K562 (cell line): Measurements from ENCODE around the gene KCNQ4. TPM values are rescaled to one million over a fixed set of nuclear protein-coding genes. Genes with fewer than 3 reads are reported as not detected.
A peak's percentile ranks its signal among the peaks of the same experiment; 100 is the strongest.

Source experiments
- ATAC-seq: fragments of 200-7000 bp; cut with Tn5 transposase; 3 replicates; pipeline ENCODE4 v1.9.1; 2020; ENCODE audit warnings: moderate library complexity
- BruUV-seq: library from RNA; stranded (reverse); fragments of 400-500 nt; replicated peaks from 2 replicates; lab custom pipeline; 2021; lab: Mats Ljungman, UMichigan
- CTCF ChIA-PET: fragments of 300-600 bp; formaldehyde crosslinking; extraction: SDS; loops from one replicate; lab custom pipeline; 2021; ENCODE audit warnings: low intra/inter-chr PET ratio; lab: Yijun Ruan, JAX
- POLR2A ChIA-PET: fragments of 300-600, 350-650 bp; sonication (Branson Sonifier 250); formaldehyde crosslinking; extraction: SDS; loops from one replicate; lab custom pipeline; 2021; ENCODE audit warnings: antibody characterized with exemption, inconsistent platforms; lab: Yijun Ruan, JAX
- DNase-seq, 4 experiments: peaks; one replicate each; pipeline versions ENCODE4 v3.0.0 to v3.0.0-alpha.2; 2011 to 2018; ENCODE audit warnings: low spot score in 3 of 4, mixed read lengths in 3 of 4; ENCODE audit errors: extremely low read depth in 1 of 4
- FAIRE-seq: peaks from 2 replicates; lab custom pipeline; 2011; peaks lifted over from hg19 to GRCh38; lab: Jason Lieb, UNC
- H2AFZ ChIP-seq: 2 replicates; pipeline ENCODE4 v1.6.0; 2011; ENCODE audit warnings: low read depth, low read length, control low read depth, inconsistent platforms
- H3K27ac ChIP-seq: fragments of 200-600 bp; 3 replicates; pipeline ENCODE4 v1.8.0; 2011; ENCODE audit warnings: low read depth, mild to moderate bottlenecking, control low read depth, inconsistent platforms, low read length, moderate library complexity, mixed read lengths; ENCODE audit errors: extremely low read depth
- H3K27me3 ChIP-seq, 2 experiments: fragments of 300-600 bp in 1 of 2; 2 replicates in 1 of 2; 3 replicates in 1 of 2; pipeline versions ENCODE4 v1.6.0 to v1.8.0; 2011; ENCODE audit warnings: inconsistent platforms in 2 of 2, low read length in 2 of 2, mild to moderate bottlenecking in 1 of 2, mixed read lengths in 1 of 2, moderate library complexity in 1 of 2; ENCODE audit not compliant: control insufficient read depth in 2 of 2, insufficient read depth in 2 of 2
- H3K36me3 ChIP-seq: fragments of 300-600 bp; 3 replicates; pipeline ENCODE4 v1.8.0; 2011; ENCODE audit warnings: mild to moderate bottlenecking, low read length, inconsistent platforms; ENCODE audit not compliant: control insufficient read depth, insufficient read depth
- H3K4me1 ChIP-seq, 2 experiments: fragments of 200-600 bp in 1 of 2; replicated peaks in 1 of 2; 2 replicates in 1 of 2; 3 replicates in 1 of 2; pipeline versions ENCODE4 v1.5.1 to v1.8.0; 2011; ENCODE audit warnings: inconsistent platforms in 2 of 2, low read length in 2 of 2, mild to moderate bottlenecking in 1 of 2, mixed read lengths in 1 of 2, moderate library complexity in 1 of 2; ENCODE audit not compliant: control insufficient read depth in 2 of 2, insufficient read depth in 2 of 2
- H3K4me2 ChIP-seq: 2 replicates; pipeline ENCODE4 v1.6.1; 2011; ENCODE audit warnings: low read length, control low read depth, inconsistent platforms, mixed read lengths; ENCODE audit not compliant: insufficient read depth
- H3K4me3 ChIP-seq: fragments of 200-600 bp; sonication (generic), shearing (Covaris generic); 2 replicates; pipeline ENCODE4 v1.5.1; 2016; ENCODE audit warnings: control low read depth, inconsistent platforms
- H3K79me2 ChIP-seq: fragments of 200-600 bp; 3 replicates; pipeline ENCODE4 v1.8.0; 2011; ENCODE audit warnings: low read length, inconsistent platforms; ENCODE audit not compliant: control insufficient read depth, insufficient read depth
- H3K9ac ChIP-seq, 2 experiments: 2 replicates each; pipeline versions ENCODE4 v1.6.0 to v1.6.1; 2011; ENCODE audit warnings: low read depth in 2 of 2, low read length in 2 of 2, control low read depth in 1 of 2, inconsistent platforms in 1 of 2, mild to moderate bottlenecking in 1 of 2, mixed read lengths in 1 of 2; ENCODE audit not compliant: insufficient read depth in 1 of 2
- H3K9me1 ChIP-seq: one replicate; pipeline ENCODE4 v1.6.0; 2011; ENCODE audit warnings: inconsistent platforms, mild to moderate bottlenecking, low read length, moderate library complexity; ENCODE audit not compliant: control insufficient read depth, insufficient read depth
- H3K9me3 ChIP-seq: replicated peaks from 2 replicates; pipeline ENCODE4 v1.5.1; 2011; ENCODE audit warnings: low read depth, low read length, inconsistent platforms; ENCODE audit not compliant: control insufficient read depth, insufficient read depth
- H4K20me1 ChIP-seq: replicated peaks from 2 replicates; pipeline ENCODE4 v1.6.1; 2011; ENCODE audit warnings: low read length, inconsistent platforms, mixed read lengths; ENCODE audit not compliant: control insufficient read depth, insufficient read depth
- KAT7 ChIP-seq: sonication (generic); formaldehyde crosslinking; IDR thresholded peaks from 2 replicates; pipeline ENCODE4 v1.8.0; 2022; ENCODE audit warnings: missing genetic modification reagents, mild to moderate bottlenecking, borderline replicate concordance
- MEIS2 ChIP-seq: fragments of 450-650 bp; IDR thresholded peaks from 2 replicates; pipeline ENCODE4 v1.6.1; 2014; ENCODE audit warnings: mild to moderate bottlenecking; ENCODE audit not compliant: partially characterized antibody
- NFIC ChIP-seq: fragments of 450-650 bp; IDR thresholded peaks from 2 replicates; pipeline ENCODE4 v1.6.1; 2017; ENCODE audit warnings: mild to moderate bottlenecking, inconsistent platforms
- NRF1 ChIP-seq, 2 experiments: fragments of 450-650 bp; IDR thresholded peaks in 1 of 2; conservative IDR thresholded peaks in 1 of 2; 2 replicates each; pipeline ENCODE4 v1.6.1; 2014; ENCODE audit warnings: mild to moderate bottlenecking in 2 of 2
- TCFL5 ChIP-seq: fragments of 250-450 bp; sonication (Bioruptor Pico); conservative IDR thresholded peaks from 2 replicates; pipeline ENCODE4 v1.6.1; 2021; ENCODE audit warnings: mild to moderate bottlenecking, moderate library complexity, matching md5 sums
- TEAD2 ChIP-seq: fragments of 450-650 bp; IDR thresholded peaks from 2 replicates; pipeline ENCODE4 v1.6.1; 2016; ENCODE audit warnings: missing genetic modification characterization, control low read depth, missing compliant biosample characterization
- ZNF583 ChIP-seq: fragments of 250-450 bp; sonication (Bioruptor Pico); IDR thresholded peaks from 2 replicates; pipeline ENCODE4 v1.4.0; 2020
- WGBS: fragments of 100-300 bp; shearing (Covaris generic); methylation state at CpG from one replicate; pipeline ENCODE4 v1.1.6; 2016; ENCODE audit warnings: low coverage, mixed read lengths; ENCODE audit not compliant: insufficient coverage; ENCODE audit errors: missing lambda C conversion rate; 5-methylcytosine and 5-hydroxymethylcytosine counted together
- in situ Hi-C: fragments of 300-500 bp; cut with MboI; formaldehyde crosslinking; loops from 4 replicates; pipeline ENCODE4 v1.15.0; 2018; ENCODE audit warnings: inconsistent platforms, mixed read lengths
- intact Hi-C: fragments of 100-400 bp; cut with micrococcal nuclease; formaldehyde crosslinking; loops from 2 replicates; pipeline ENCODE4 v1.14.2; 2022
- polyA plus RNA-seq, 8 experiments: library from polyadenylated mRNA; depleted of rRNA in 4 of 8; stranded (reverse) in 5 of 8; unstranded in 3 of 8; fragments of >200 nt; fragmentation: Nextera tagmentation in 2 of 8; fragmentation: Illumina TruSeq in 1 of 8; extraction: Ambion mirVana in 2 of 8; extraction: Trizol in 1 of 8; gene quantifications; 2 replicates each; pipeline versions ENCODE4 v1.2.1 to v1.2.3, GENCODE V29; 2011 to 2014; ENCODE audit warnings: inconsistent platforms in 1 of 8, missing spikeins in 1 of 8
- total RNA-seq, 7 experiments: library from RNA; depleted of rRNA in 6 of 7; stranded (reverse); fragments of >200 nt in 6 of 7; fragmentation: Illumina TruSeq in 2 of 7; extraction: Trizol in 2 of 7; gene quantifications; 2 replicates each; pipeline versions ENCODE4 v1.2.1 to v1.2.3, GENCODE V29; 2011 to 2021; ENCODE audit warnings: low replicate concordance in 1 of 7
- TF ChIP-seq, protein P1 (sequence below), 2 experiments: IDR thresholded peaks in 1 of 2; conservative IDR thresholded peaks in 1 of 2; 2 replicates each; pipeline ENCODE4 v1.6.1; 2016; ENCODE audit warnings: low read depth in 2 of 2, mild to moderate bottlenecking in 1 of 2, missing compliant biosample characterization in 1 of 2, missing genetic modification characterization in 1 of 2, moderate library complexity in 1 of 2
- TF ChIP-seq, protein P2 (sequence below): fragments of 450-650 bp; IDR thresholded peaks from 2 replicates; pipeline ENCODE4 v1.6.1; 2016

KCNQ4 gene
- total and polyA plus RNA-seq, 9 of the 15 experiments (the other 6 are each of a cell fraction or from before 2014, with no cell fraction given) = 0.07 to 4.1 (median 0.79) TPM

DNA sequence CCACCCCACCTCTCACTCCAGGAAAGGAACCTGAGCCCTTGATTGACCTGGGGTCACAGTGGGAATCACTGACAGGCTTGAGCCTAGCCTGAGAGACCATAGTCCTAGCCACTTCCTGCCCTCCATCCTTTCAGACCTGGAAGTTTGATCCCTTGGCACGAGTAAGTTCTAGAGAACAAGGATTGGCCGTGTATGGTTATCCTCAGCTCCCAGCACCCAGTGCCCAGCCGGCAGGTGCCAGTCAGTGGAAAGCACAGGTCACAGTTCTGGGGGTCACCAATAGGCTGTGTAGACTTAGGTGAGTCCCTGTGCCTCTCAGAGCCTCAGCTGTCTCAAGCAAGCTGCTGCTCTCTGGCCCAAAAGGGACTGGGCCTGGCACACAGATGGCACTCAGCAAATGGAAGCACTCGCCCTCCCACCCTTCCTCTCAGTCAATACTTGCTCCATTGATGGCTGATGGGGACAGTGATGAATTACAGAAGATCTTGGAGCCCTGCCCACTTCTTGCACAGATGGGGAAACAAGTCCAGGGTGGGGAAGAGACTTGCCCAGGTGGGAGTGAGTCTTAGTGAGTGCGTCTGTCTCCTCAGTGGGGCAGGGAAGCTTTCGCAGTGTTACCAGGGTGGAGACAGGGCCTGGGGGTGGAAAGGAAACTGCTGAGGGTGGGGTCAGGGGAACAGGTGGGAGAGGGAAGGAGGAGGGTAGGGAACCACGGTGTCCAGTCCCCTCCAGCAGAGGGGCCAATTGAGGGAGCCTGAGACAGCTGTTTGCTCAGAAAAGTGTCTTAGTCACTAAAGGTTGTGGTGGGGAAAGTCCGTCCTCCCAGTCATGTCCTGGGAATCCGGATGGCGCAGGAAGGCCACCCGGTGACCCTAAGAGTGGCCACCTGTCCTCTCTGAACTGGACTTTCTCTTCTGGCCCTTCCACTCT lies 2.6 kb upstream of the KCNQ4 start:
- no peaks in the 10 kb centered on the region for H3K9me1 ChIP-seq
- WGBS = 29% methylated on average over 10 of the region's 11 CpGs
- ATAC-seq (no peak), DNase-seq (no peak), FAIRE-seq (no peak)
- intact Hi-C loops (no loop called here), in situ Hi-C loops (loop anchor here (5.0 kb wide), 1 partner anchor 61 kb away; no protein-coding TSS in a partner anchor)
- H3K27ac ChIP-seq = no peak overlapping the region
- peaks cover 4% of the 10 kb centered on the region; the same call in 1 of the 2 replicates for H3K9me3 ChIP-seq
- H3K4me3 ChIP-seq = no peak overlapping the region
- no peaks in the 10 kb centered on the region; the same call in 1 of the 2 replicates for H4K20me1 ChIP-seq
- no peak overlapping the region for H2AFZ ChIP-seq
- BruUV-seq = no TSS peak
- H3K27me3 ChIP-seq = no peaks in the 10 kb centered on the region
- H3K79me2 ChIP-seq = peaks cover 7% of the 10 kb centered on the region; the same call in 2 of the 3 replicates
- H3K4me2 ChIP-seq = no peak overlapping the region
- peak overlapping the region in 1 of 2 experiments; percentile 47; a peak in 1 of 4 replicates for H3K9ac ChIP-seq
- TF ChIP-seq TCFL5 = no peak
- no peak for TF ChIP-seq KAT7 (CRISPR knock-in tag)
- TF ChIP-seq, protein P1, sequence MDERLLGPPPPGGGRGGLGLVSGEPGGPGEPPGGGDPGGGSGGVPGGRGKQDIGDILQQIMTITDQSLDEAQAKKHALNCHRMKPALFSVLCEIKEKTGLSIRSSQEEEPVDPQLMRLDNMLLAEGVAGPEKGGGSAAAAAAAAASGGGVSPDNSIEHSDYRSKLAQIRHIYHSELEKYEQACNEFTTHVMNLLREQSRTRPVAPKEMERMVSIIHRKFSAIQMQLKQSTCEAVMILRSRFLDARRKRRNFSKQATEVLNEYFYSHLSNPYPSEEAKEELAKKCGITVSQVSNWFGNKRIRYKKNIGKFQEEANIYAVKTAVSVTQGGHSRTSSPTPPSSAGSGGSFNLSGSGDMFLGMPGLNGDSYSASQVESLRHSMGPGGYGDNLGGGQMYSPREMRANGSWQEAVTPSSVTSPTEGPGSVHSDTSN (CRISPR knock-in tag; IDR thresholded peaks at IDR 0.05; ENCODE audit: low read depth) = no peak
- TF ChIP-seq, protein P1 (tag; conservative IDR thresholded peaks at IDR 0.05; ENCODE audit: low read depth) = peak; percentile 39; the same call in 1 of the 2 replicates
- no peak for TF ChIP-seq ZNF583 (CRISPR knock-in tag)
- TF ChIP-seq, protein P2, sequence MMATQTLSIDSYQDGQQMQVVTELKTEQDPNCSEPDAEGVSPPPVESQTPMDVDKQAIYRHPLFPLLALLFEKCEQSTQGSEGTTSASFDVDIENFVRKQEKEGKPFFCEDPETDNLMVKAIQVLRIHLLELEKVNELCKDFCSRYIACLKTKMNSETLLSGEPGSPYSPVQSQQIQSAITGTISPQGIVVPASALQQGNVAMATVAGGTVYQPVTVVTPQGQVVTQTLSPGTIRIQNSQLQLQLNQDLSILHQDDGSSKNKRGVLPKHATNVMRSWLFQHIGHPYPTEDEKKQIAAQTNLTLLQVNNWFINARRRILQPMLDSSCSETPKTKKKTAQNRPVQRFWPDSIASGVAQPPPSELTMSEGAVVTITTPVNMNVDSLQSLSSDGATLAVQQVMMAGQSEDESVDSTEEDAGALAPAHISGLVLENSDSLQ = peak; percentile 77
- TF ChIP-seq MEIS2 = peak; percentile 60
- no peak for TF ChIP-seq TEAD2 (tag)
- no peak for TF ChIP-seq NRF1 (conservative IDR thresholded peaks at IDR 0.05 in 1 of 2, IDR thresholded peaks at IDR 0.05 in 1 of 2)
- peak; percentile 45 for TF ChIP-seq NFIC
- peaks cover 15 to 32% of the 10 kb centered on the region in 2 experiments for H3K4me1 ChIP-seq
- CTCF ChIA-PET = no interaction called here
- H3K36me3 ChIP-seq = no peaks in the 10 kb centered on the region
- POLR2A ChIA-PET = interaction anchor here (0.6 to 1.5 kb wide), 6 partner anchors 9 to 192 kb away, joined by 3 to 4 read pairs (median 3); partner anchors contain the start of gene CITED4
